HG03175 (cell line): Measurements from ENCODE around the gene GNG7.

ENCODE experiments used
- ATAC-seq: cut with Tn5 transposase; IDR thresholded peaks from one replicate; pipeline ENCODE4 v1.9.1; 2021; ENCODE audit warnings: mild to moderate bottlenecking, moderate library complexity; ENCODE audit not compliant: unreplicated experiment

The GNG7 gene

GRCh38 chr19:2726904-2727639 is 24.6 kb upstream of the GNG7 start:
- ATAC-seq, result no peak

- no peak for ATAC-seq
Measured at GRCh38 chr19:2726160-2726855, 23.8 kb upstream of the GNG7 start.

GRCh38 chr19:2724148-2724557 is 21.7 kb upstream of the GNG7 start:
- no peak for ATAC-seq

- no peak for ATAC-seq
Measured at GRCh38 chr19:2723747-2724146, 21.3 kb upstream of the GNG7 start.

DNA sequence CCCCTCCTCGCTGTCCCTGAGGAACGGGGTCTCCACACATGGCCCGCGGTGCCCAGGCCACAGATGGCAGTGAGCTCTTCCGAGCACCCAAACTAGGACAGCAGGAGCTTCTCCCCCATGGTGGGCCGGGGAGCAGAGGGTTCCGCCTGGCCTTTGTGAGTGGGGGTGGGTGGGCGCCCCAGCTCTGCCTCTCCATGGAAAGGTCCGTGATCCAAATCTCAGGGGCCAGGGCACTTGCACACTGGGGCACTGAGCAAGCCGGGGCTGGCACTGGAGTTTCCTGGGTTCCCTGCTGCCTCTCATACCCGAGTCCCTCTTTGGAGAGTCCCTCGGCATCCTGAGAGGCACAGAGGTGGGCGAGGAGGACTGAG is 20.8 kb upstream of the GNG7 start:
- no peak for ATAC-seq

- ATAC-seq, result no peak
Measured at GRCh38 chr19:2722541-2723344, 20.2 kb upstream of the GNG7 start.

DNA sequence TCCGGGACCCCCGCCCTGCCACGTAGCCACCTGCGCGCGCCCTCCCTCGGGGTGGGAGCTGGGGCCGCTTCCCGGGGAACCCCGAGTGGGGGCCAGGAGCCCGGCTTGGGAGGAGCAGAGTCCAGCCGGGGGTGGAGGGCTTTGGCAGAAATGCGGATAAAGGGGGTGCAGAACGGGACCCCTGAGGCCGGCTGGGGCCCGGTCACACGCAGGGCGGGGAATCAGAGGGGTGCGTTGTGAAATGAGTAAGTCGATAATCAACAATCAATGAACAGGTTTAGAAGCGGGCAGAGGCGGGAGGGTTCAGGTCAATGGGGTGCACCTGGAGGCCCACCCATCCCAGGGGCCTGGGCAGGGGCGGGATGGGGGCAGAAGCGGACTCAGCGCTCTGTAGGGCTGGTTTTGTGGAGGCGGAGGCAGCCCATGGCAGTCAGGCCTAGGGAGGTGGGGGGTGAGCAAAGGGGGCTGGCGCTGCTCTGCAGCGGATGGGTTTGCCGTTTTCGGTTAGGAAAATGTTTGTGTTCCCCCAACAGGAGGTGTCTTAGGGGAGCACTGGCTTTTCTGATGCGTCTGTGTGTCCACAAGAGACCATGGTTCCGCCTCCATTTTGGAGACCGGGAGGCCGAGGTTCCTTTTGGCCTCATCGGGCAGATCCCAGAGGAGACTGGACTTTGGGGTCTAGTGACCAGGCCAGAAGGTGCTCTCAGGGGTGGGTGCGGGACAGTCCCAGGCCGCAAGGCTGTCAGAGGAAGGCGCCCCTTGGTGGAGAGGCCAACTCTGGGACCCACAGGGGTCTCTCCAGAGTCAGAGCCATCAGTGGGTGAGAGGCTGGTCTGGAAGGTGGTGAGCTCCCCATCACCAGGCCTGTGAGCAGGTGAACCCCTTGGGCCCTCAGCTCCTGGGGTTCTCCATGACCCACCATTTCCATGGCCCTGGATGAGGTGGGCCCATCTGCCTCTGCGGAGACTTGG is 19.4 kb upstream of the GNG7 start:
- no peak for ATAC-seq

DNA sequence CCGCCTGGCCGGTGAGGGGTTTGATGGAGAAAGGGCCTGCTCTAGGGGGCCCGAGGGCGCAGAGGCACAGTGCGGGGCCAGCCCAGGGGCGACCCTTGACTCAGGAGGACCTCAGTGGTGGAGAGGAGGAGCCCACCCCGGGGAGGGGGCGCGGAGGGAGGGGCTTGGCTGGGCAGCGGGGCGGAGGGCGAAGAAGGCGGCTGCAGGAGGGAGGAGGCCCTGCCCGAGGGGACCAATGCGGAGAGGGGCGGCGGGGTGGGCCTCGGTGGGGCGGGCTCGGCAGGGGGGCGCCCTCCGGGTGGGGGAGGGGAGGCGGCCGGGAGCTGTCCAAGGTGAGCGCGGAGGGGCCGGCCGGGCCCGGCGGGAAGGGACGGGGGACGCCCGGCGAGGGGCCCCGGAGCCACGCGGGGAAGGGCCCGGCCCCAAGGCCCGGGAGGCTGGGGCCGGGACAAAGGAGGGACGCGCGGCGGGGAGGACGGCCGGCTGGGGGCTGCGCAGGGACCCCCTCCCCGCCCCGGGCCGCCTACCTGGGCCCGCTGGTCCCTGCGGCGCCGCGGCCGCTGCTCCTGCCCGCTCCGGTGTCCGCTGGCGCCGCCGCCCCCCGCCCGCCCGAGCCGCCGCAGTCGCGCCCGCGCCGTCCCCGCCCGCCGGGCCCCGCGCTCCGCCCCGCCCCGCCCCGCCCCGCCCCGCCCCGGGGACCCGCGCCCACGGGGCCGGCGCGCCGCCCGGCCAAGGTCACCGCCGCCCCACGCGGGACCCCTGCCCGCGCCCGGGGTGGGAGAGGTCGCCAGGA is 18.5 kb upstream of the GNG7 start, which contains the start of gene DIRAS1:
DIRAS1 (minus strand) TSS at position 596 of the 793 bp plus-strand sequence. CDS start 3,566 bp downstream, outside the sequence.
- ATAC-seq, result no peak

DNA sequence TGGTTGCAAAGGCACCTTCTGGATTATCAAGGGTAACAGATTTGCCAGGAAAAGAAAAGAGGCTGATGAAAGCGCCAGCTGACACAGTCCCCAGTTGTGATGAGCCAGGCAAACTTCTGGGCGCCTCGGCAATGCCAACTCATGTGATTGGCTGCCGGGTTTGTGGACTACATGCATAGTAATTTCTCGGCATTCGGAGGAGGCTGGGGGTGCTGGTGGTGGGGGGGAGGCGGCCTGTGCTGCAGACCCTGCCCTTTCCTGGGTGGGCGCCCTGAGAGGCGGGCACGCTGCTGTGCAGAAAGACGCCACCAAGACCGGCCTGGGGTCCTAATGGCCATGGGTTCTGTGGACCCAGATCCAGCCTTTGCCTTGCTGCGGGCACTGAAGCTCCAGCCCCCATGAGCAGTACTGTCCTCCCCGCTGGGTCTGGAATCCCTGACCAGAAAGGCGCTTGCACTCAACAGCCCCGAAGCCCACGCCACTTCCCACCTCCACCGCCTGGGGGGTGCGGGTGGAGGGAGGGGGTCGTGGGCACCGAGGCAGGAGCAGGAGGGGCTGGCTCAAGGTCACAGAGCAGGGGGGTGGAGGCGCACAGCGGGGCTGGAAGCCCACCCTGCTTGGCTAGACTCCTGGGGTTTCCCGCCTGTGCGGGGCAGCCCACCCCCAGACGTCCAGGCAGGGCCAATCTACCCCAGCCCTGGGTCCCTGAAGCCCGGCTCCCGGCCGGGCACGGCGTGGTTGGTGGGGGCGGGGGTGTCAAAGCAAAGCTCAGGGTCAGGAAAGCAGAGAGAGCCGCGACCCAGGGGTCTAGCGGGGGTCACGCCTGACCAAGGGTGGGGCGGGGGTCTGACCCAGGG is 17.7 kb upstream of the GNG7 start:
- no peak for ATAC-seq

DNA sequence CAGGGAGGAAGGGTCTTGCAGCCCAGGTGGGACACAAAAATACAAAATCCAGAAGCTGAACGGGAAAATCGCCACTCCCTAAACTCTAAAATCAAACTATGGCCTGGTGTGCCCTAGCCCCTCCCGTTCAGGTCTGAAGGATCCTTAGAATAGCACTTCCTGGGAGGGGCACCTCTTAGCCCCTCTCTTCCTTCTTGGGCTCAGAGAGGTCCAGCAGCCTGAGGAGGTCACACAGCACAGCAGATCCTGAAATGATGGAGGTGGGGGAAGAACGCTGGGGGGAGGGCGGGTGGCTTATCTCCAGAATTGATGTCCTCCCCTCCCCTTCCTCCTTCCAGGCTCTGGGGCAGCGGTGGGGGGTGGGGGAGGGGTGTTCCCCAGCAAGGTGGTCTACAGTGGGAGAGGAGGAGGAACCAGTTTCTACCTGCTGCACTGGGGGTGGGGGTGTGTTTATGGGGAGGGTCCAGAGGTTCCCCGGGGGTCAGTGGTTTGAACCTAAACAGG is 16.8 kb upstream of the GNG7 start:
- ATAC-seq, result no peak

GRCh38 chr19:2717638-2718541 is 15.4 kb upstream of the GNG7 start:
- ATAC-seq, result no peak

- no peak for ATAC-seq
Measured at GRCh38 chr19:2716722-2717637, 14.5 kb upstream of the GNG7 start.

DNA sequence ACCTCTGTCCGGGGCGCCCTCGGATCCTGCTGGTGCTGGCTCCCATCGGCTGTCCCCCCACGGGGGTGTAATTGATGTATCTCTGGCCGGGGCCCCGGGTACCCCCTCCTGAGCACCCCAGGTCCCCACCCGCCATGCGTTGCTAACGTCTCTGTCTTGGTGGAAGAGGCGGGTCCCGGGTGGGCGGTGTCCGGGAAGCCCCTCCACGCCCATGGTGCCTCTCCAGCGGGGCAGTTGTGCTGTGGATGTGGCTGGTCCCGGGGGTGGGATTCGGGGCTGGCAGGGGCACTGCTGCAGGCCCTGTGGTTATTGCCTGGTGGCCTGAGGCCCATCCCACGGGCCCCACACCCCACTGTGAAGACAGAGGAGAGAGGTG is 13.8 kb upstream of the GNG7 start:
- no peak for ATAC-seq

GRCh38 chr19:2715470-2716274 is 13.2 kb upstream of the GNG7 start:
- ATAC-seq, result no peak

- no peak for ATAC-seq
Measured at GRCh38 chr19:2714531-2715269, 12.2 kb upstream of the GNG7 start.
